ENCODE measurements around the gene FBXO41.

Gene FBXO41

DNA sequence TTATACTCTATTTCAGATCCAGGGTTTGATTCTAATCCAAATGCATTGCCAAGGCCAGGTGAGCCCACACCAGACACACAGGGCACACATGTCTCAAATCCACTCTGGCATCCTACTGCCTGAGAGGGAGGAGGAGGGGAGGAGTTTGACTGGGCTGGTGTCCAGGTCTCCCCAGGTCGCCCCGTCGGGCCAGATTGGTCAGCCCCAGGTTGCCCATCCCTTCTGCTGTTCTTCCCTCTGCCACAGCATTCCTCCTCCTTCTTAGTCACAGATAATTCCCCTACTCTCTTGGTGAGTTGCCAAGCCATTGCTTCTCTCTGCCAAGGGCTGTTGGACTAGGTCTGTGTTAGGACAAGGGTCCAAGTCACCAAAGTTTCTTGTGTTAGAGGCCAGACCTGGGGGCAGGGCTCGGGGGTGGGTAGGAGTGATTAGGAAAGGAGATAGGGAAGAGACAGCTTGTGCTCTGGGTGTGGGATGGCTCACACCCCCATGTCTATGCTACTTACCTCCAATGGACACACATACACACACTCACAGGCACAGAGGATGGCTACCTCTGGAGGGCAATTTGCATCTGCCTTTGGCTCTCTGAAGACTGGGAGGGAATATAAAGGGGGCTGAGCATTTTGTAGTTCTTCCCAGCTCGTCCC, 11.6 kb upstream of the FBXO41 start:
- H3K4me3 ChIP-seq (ENCODE audit: low read length): no peak overlapping the region
- no peak overlapping the region for H3K27ac ChIP-seq (ENCODE audit: low read depth, low read length)
- H3K27me3 ChIP-seq (ENCODE audit: control insufficient read depth, insufficient read depth, low read length): peaks cover 37% of the 10 kb centered on the region
- no peak overlapping the region for H3K9ac ChIP-seq (ENCODE audit: low read length)
- H3K36me3 ChIP-seq (ENCODE audit: control insufficient read depth, insufficient read depth, low read length): no peaks in the 10 kb centered on the region
- H3K4me1 ChIP-seq (ENCODE audit: control insufficient read depth, insufficient read depth, low read length): no peaks in the 10 kb centered on the region

DNA sequence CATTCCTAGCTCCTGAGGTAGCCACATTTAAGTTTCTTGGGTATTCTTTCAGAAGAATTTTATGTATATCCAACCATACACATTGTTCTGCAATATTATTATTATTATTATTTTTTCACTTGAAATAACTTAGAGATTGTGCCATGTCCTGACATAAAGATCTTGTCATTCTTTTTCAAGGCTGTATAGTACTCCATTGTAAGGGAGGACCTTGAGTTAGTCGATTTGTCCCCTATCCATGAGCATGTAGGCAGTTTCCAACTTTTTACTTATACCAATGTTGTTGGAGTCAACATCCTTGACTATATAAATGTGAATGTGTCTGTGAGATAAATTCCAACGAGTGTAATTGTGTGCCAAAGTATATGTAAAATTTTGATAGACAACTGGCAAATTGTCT, 10.0 kb upstream of the FBXO41 start:
- H3K27ac ChIP-seq (ENCODE audit: low read depth, low read length): no peak overlapping the region
- H3K4me3 ChIP-seq (ENCODE audit: low read length): no peak overlapping the region
- no peaks in the 10 kb centered on the region for H3K36me3 ChIP-seq (ENCODE audit: control insufficient read depth, insufficient read depth, low read length)
- no peaks in the 10 kb centered on the region for H3K4me1 ChIP-seq (ENCODE audit: control insufficient read depth, insufficient read depth, low read length)
- no peak overlapping the region for H3K9ac ChIP-seq (ENCODE audit: low read length)
- H3K27me3 ChIP-seq (ENCODE audit: control insufficient read depth, insufficient read depth, low read length): peaks cover 37% of the 10 kb centered on the region

DNA sequence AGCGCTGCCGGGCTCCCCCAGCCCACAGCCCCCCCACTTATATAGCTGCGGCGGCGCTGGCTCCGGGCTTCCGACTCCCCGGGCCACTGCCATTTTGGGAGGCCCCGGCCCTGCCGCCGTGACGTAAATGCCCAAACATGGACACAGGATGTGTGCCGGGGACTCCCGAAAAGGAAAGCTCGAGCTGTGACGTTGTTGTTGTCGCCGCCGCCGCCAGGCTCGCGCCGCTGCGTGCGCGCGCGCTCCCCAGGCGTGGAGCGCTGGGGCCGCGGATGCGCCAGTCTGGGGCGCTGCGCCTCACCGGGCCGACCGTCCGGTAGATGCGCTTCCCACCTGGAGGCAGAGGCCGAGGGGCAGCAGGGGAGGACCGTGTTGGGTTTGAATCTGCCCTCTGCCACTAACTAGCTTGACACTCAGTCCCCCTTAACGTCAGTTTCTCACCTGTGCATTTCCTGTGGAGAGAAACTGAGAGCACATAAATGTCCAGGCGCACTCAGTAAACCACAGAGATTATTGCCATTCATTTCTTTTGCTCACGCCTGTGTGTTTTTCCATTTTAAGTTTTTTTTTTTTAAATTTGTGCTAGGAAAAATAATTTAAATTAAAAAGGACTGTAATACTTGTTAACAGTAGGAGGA, 9.4 kb upstream of the FBXO41 start, which contains the start of gene EGR4:
TSS of gene EGR4 (minus strand) at position 15 of the 638 bp plus-strand sequence. CDS start 231 bp downstream, outside the sequence.
- Histone ChIP-seq H3K27me3 (ENCODE audit: control insufficient read depth, insufficient read depth, low read length) (peaks cover 37% of the 10 kb centered on the region), H3K27ac (ENCODE audit: low read depth, low read length) (no peak within 1 kb of the TSS), H3K9ac (ENCODE audit: low read length) (no peak within 1 kb of the TSS), H3K36me3 (ENCODE audit: control insufficient read depth, insufficient read depth, low read length) (no peaks in the 10 kb centered on the region), H3K4me1 (ENCODE audit: control insufficient read depth, insufficient read depth, low read length) (no peaks in the 10 kb centered on the region), H3K4me3 (ENCODE audit: low read length) (peak within 1 kb of the TSS; percentile 56)

DNA sequence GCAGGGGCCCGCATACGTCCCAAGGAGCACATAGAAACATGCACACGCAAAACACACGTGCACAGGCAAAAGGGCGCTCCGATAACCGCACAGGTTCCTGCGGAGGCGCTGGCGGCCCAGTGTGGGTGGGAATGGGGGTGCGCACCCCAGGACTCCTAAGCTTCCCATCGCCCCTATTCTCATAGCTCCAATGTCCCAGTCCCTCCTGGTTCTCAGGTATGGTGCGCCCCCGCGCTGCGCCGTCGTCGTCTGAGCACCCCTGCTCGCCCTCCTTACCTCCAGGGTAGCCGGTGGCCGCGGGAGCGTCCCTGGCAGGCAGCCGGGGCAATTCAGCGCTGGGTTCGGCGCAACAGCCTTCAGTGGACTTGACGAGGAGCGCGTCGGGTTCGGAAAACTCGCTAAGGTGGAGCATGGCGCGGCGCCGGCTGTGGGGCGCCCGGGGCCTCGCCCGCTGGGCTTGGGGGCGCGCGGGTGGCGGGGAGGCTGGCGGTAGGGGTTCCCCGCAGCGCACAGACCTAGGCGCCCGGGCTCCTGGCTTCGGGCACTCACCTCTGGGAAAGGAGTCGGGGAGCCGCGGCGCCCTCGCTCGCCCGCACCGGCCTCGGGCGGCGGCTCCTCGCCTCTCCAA, 8.7 kb upstream of the FBXO41 start:
- Histone ChIP-seq H3K27ac (ENCODE audit: low read depth, low read length) (no peak overlapping the region), H3K4me1 (ENCODE audit: control insufficient read depth, insufficient read depth, low read length) (no peaks in the 10 kb centered on the region), H3K4me3 (ENCODE audit: low read length) (no peak overlapping the region), H3K27me3 (ENCODE audit: control insufficient read depth, insufficient read depth, low read length) (peaks cover 37% of the 10 kb centered on the region), H3K36me3 (ENCODE audit: control insufficient read depth, insufficient read depth, low read length) (no peaks in the 10 kb centered on the region), H3K9ac (ENCODE audit: low read length) (no peak overlapping the region)

DNA sequence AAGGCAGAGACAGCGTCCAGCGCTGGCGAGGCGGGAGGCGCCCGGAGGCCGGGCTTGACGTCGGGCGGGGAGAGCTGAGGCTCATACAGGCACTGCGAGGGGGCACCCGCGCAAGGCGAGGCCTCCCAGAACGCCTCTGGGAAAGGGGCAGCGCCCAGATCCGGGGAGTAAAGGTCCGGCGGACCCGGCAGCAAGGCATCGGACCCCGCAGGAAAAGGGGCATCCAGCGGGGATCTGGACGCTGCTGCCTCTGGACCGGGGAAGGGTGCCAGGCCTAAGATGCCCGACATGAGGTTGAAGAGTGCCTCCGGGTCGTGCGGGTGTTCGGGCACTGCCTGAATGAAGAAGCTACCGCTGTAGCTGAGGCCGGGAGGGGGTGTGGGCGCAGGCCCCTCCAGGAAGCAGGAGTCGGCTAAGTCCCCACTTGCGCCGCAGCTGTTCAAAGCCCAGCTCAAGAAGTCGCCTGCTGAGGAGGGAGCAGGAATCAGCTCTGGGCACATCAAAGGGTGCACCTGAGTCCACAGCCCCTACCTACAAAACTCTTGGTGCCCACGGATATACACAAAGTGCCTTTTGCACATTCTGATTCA, 8.1 kb upstream of the FBXO41 start:
- Histone ChIP-seq H3K27ac (ENCODE audit: low read depth, low read length) (no peak overlapping the region), H3K27me3 (ENCODE audit: control insufficient read depth, insufficient read depth, low read length) (peaks cover 37% of the 10 kb centered on the region), H3K9ac (ENCODE audit: low read length) (no peak overlapping the region), H3K4me3 (ENCODE audit: low read length) (no peak overlapping the region), H3K36me3 (ENCODE audit: control insufficient read depth, insufficient read depth, low read length) (no peaks in the 10 kb centered on the region), H3K4me1 (ENCODE audit: control insufficient read depth, insufficient read depth, low read length) (no peaks in the 10 kb centered on the region)

DNA sequence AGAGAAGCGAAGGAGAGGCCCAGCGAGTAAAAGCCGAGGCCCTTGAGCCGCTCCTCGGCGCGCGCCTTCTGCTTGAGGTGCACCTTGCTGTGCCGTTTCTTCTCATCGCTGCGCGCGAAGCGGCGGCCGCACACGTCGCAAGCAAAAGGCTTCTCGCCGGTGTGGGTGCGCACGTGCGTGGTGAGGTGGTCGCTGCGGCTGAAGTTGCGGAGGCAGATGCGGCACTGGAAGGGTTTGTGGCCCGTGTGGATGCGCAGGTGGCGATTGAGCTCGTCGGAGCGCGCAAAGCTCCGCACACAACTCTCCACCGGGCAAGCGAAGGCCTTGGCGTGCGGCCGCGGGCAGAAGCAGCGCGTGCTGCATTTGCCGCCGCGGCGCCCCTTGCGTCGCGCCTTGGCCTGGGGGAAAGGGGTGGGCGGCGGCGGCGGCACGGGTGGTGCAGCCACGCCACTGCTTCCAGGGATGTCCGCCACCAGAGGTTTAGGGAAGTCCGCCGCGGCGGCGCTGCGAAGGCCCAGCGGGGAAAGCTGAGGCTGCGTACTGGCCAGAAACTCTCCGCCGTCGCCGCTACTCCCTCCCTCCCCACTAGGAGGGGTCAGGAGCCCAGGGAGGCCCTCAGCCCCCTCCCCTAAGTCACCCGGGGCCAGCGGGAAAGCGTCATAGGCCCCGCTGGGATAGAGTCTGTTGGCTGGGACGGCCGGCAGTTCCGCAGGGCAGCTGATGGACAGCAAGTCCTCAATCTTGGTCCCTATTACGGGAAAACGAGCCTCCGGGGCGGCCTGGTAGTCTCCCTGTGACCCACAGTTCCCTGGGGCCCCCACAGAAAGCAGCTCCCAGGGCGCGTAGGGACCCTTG, 7.4 kb upstream of the FBXO41 start:
- H3K27ac ChIP-seq (ENCODE audit: low read depth, low read length): no peak overlapping the region
- peak overlapping the region; percentile 49 for H3K4me3 ChIP-seq (ENCODE audit: low read length)
- H3K9ac ChIP-seq (ENCODE audit: low read length): no peak overlapping the region
- H3K27me3 ChIP-seq (ENCODE audit: control insufficient read depth, insufficient read depth, low read length): peaks cover 34% of the 10 kb centered on the region
- no peaks in the 10 kb centered on the region for H3K36me3 ChIP-seq (ENCODE audit: control insufficient read depth, insufficient read depth, low read length)
- no peaks in the 10 kb centered on the region for H3K4me1 ChIP-seq (ENCODE audit: control insufficient read depth, insufficient read depth, low read length)

DNA sequence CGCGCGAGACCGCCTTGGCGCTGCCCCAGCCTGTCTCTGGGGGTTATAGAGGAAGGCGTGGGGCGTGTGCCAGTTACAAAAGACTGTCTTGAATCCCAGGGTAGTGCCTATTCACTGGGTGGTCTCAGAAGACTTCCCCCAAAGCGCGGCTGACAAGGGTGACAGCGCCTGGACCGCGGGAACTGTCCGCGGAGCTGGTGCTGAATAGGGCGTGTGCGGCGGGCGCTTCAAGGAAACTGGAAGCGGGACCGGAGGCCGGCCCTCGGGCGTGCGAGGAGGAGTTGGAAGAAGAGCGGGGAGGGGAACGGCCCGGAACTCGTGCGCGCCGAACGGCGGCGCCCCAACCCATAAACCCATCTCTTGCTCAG, 6.8 kb upstream of the FBXO41 start:
- Histone ChIP-seq H3K9ac (ENCODE audit: low read length) (no peak overlapping the region), H3K4me3 (ENCODE audit: low read length) (peak overlapping the region; percentile 49), H3K27me3 (ENCODE audit: control insufficient read depth, insufficient read depth, low read length) (peaks cover 35% of the 10 kb centered on the region), H3K27ac (ENCODE audit: low read depth, low read length) (no peak overlapping the region), H3K4me1 (ENCODE audit: control insufficient read depth, insufficient read depth, low read length) (no peaks in the 10 kb centered on the region), H3K36me3 (ENCODE audit: control insufficient read depth, insufficient read depth, low read length) (no peaks in the 10 kb centered on the region)

DNA sequence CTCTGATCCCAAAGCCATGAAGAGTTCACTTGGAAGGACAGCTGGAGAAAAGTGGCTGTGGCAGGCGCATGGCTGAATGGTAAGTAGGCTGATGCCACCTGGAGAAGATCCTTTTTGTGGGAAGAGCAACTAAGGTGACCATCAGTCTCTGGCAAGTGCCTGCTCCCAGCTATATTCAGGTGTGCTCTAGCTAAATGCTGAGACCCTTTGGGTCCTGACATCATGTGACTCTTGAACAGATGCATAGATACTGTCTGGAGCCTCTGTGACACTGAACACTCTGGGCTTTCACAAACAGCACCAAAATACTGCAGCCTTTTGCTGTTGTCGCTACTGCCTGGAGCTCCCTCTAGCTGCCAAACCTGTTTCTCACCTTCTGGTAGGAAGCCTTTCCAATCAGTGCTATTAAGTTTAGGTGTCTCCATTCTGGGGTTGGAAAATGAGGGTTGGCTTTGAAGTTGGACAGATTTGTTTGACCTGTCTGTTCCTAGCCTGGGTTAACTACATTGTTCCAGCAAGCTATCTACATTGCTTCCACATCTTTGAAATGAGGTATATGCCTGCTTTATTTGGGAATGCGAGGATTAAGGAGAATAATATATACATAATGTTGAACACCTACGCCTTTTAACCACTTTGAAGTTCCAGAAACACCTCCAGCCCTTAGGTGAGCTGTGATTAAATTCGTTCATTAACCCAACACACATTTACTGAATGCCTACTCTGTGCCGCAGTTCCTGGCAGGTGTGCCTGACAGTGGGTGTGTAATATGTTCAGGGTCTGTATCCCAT, 6.0 kb upstream of the FBXO41 start:
- Histone ChIP-seq H3K27me3 (ENCODE audit: control insufficient read depth, insufficient read depth, low read length) (peaks cover 30% of the 10 kb centered on the region), H3K4me3 (ENCODE audit: low read length) (no peak overlapping the region), H3K9ac (ENCODE audit: low read length) (no peak overlapping the region), H3K36me3 (ENCODE audit: control insufficient read depth, insufficient read depth, low read length) (no peaks in the 10 kb centered on the region), H3K4me1 (ENCODE audit: control insufficient read depth, insufficient read depth, low read length) (no peaks in the 10 kb centered on the region), H3K27ac (ENCODE audit: low read depth, low read length) (no peak overlapping the region)

DNA sequence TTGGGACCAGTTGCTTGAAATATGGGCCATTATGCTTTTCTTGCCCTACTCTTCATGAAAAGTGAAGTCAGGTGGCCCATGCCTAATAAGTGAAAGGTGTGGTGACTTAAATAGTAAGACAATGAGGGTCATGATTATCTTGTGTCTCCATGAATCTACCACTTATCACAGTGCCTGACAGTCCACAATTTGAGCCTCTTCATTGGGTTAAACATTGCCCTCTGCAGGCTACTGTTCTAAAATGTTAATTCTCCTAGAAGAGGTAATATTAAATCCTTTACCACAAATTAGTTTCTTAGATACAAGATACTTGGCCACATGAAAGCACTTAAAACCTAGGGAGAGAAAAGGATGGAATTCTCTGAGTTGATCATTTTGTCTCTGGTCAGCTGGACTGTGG, 5.0 kb upstream of the FBXO41 start:
- H3K36me3 ChIP-seq (ENCODE audit: control insufficient read depth, insufficient read depth, low read length): no peaks in the 10 kb centered on the region
- H3K9ac ChIP-seq (ENCODE audit: low read length): no peak overlapping the region
- H3K4me3 ChIP-seq (ENCODE audit: low read length): no peak overlapping the region
- H3K4me1 ChIP-seq (ENCODE audit: control insufficient read depth, insufficient read depth, low read length): no peaks in the 10 kb centered on the region
- H3K27me3 ChIP-seq (ENCODE audit: control insufficient read depth, insufficient read depth, low read length): peaks cover 25% of the 10 kb centered on the region
- no peak overlapping the region for H3K27ac ChIP-seq (ENCODE audit: low read depth, low read length)

DNA sequence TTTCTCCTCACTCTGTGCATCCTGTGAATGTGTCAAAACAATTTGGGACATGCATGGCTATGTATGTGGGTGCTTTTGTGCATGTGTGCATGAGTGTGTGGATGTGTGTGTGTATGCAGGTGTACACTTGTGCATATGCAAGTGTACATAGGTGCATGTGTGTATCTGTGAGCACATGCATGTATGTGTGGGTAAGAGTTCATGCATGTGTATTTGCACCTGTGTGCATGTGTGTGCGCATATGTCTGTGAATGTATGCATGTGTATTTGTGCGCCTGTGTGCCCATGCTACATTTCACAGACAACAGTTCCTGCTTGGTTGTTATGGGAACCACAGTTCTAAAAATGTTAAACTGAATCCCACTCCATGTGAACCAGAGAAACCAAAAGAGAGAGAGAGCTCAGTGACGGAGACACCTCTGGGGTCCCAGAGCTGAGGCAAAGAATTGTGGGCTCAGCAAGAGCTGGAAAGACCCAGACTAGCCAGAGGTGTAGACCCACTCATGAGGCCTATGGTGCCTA, 1.9 kb upstream of the FBXO41 start:
- Histone ChIP-seq H3K36me3 (ENCODE audit: control insufficient read depth, insufficient read depth, low read length) (no peaks in the 10 kb centered on the region), H3K9ac (ENCODE audit: low read length) (no peak overlapping the region), H3K27ac (ENCODE audit: low read depth, low read length) (no peak overlapping the region), H3K4me1 (ENCODE audit: control insufficient read depth, insufficient read depth, low read length) (peaks cover 2% of the 10 kb centered on the region), H3K27me3 (ENCODE audit: control insufficient read depth, insufficient read depth, low read length) (peaks cover 5% of the 10 kb centered on the region), H3K4me3 (ENCODE audit: low read length) (no peak overlapping the region)

DNA sequence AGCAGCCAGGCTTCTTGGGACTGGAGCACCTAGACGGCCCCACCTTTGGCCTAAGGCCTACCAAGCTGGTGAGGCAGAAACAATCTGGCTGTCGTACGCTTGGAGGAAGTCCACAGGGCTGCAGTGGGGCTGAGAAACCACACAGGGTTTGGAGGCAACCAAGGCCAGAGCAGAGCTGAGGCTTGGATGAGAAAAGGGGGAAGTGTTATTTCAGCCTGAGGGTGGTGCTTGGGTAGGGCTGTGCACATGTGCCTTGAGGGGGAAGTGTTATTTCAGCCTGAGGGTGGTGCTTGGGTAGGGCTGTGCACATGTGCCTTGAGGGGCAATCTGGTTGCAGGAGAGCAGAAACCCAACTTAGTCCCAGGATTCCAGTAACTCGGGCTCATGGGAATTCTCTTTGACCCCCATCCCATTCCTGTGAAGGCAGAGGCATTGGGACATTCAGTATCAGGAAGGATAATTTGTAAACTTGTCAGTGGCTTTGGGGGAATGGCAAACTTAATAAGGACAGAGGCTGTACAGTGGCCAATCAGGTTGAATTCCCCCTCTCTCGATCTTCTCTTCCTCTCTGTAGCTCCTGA, 971 bp upstream of the FBXO41 start:
- H3K27ac ChIP-seq (ENCODE audit: low read depth, low read length): no peak overlapping the region
- H3K4me3 ChIP-seq (ENCODE audit: low read length): peak overlapping the region; percentile 69
- H3K36me3 ChIP-seq (ENCODE audit: control insufficient read depth, insufficient read depth, low read length): no peaks in the 10 kb centered on the region
- peaks cover 5% of the 10 kb centered on the region for H3K27me3 ChIP-seq (ENCODE audit: control insufficient read depth, insufficient read depth, low read length)
- no peak overlapping the region for H3K9ac ChIP-seq (ENCODE audit: low read length)
- H3K4me1 ChIP-seq (ENCODE audit: control insufficient read depth, insufficient read depth, low read length): peaks cover 2% of the 10 kb centered on the region
